Measurements from ENCODE around the gene OSBPL1A. TPM values are rescaled to one million over a fixed set of nuclear protein-coding genes. Genes with fewer than 3 reads are reported as not detected.

Gene OSBPL1A
- total and polyA plus RNA-seq, 2 of the 8 experiments (the other 6 are each of a cell fraction or from before 2014, with no cell fraction given): 53.2 to 74.9 TPM

DNA sequence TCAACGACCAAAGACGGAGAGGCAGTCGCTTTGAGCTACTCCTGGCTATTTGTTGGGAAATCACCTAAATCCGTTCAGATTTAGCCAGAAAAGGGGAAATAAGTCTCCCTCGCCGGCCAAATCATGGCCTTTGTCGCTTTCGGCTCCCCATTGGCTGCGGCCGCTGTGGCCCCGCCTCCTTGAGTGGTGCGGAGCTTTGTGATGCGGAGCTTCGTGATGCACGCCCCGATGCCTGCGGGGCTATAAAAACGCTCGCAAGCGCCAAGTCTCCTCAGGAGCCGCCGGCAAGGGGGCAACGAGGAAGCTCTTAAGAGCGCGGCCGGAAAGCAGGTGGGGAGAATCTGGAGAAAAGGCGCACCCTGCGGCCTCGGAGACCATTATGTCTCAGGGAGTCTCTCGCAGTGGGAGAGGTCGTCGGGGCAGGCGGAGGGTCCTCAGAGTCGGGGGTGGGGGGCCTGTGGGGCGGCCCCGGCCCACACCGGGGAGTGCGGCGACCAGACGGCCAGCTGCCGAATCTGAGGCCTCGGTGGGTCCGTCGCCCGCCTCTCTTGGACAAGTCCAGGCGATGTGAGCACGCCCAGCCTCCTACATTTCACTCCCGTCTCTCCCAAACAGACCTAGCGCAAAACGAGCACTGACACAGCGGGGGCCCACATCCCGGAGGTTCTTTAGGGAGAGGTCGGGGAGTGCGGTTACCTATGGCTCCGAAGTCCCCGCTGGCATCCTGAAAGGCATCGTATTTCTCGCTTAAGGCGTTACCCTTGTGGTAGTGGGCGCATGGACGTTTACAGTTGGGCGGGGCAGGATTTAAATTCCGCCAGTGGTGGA lies 258.6 kb downstream of the OSBPL1A start, which contains the start of gene CABYR (continued):
- TF ChIP-seq, protein P1, sequence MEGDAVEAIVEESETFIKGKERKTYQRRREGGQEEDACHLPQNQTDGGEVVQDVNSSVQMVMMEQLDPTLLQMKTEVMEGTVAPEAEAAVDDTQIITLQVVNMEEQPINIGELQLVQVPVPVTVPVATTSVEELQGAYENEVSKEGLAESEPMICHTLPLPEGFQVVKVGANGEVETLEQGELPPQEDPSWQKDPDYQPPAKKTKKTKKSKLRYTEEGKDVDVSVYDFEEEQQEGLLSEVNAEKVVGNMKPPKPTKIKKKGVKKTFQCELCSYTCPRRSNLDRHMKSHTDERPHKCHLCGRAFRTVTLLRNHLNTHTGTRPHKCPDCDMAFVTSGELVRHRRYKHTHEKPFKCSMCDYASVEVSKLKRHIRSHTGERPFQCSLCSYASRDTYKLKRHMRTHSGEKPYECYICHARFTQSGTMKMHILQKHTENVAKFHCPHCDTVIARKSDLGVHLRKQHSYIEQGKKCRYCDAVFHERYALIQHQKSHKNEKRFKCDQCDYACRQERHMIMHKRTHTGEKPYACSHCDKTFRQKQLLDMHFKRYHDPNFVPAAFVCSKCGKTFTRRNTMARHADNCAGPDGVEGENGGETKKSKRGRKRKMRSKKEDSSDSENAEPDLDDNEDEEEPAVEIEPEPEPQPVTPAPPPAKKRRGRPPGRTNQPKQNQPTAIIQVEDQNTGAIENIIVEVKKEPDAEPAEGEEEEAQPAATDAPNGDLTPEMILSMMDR (IDR thresholded peaks at IDR 0.05; ENCODE audit: control extremely low read depth in 1 of 3, insufficient read depth in 1 of 3, low read depth in 1 of 3, low read length in 3 of 3): no peak
- peak; percentile 65; the same call in 1 of the 2 replicates for TF ChIP-seq TCF12 (IDR thresholded peaks at IDR 0.05; ENCODE audit: low read depth, low read length)
- TF ChIP-seq ASH2L (IDR thresholded peaks at IDR 0.05; ENCODE audit: low read length): peak; percentile 86
- TF ChIP-seq SP1 (IDR thresholded peaks at IDR 0.05; ENCODE audit: low read depth, low read length): peak; percentile 65; the same call in 1 of the 2 replicates
- TF ChIP-seq SUZ12 (IDR thresholded peaks at IDR 0.05; ENCODE audit: low read length): no peak
- 0 out of 2 replicates have a peak, but pooled peaks have one; percentile 3 for TF ChIP-seq RXRA (IDR thresholded peaks at IDR 0.05; ENCODE audit: insufficient read depth, low read depth, low read length)
- no peak for TF ChIP-seq SRF (IDR thresholded peaks at IDR 0.05; ENCODE audit: low read depth, low read length)
- peak; percentile 91 for TF ChIP-seq GTF2F1 (IDR thresholded peaks at IDR 0.05; ENCODE audit: borderline replicate concordance, low read depth, low read length)
- peak; percentile 100 for TF ChIP-seq POLR2A (IDR thresholded peaks at IDR 0.05; ENCODE audit: control extremely low read depth in 1 of 2, low read depth in 2 of 2, low read length in 2 of 2)
- TF ChIP-seq SP2 (IDR thresholded peaks at IDR 0.05; ENCODE audit: low read length): no peak
- peak; percentile 42 for TF ChIP-seq SAP30 (IDR thresholded peaks at IDR 0.05; ENCODE audit: insufficient read depth, insufficient replicate concordance, low read length)
- no peak for TF ChIP-seq BRCA1 (IDR thresholded peaks at IDR 0.05; ENCODE audit: low read depth, low read length)
- TF ChIP-seq BCL11A (IDR thresholded peaks at IDR 0.05; ENCODE audit: low read depth in 2 of 2, low read length in 2 of 2): no peak
- no peak for TF ChIP-seq CTBP2 (IDR thresholded peaks at IDR 0.05; ENCODE audit: borderline replicate concordance, insufficient read depth, insufficient read length, low read length)
- no peak for TF ChIP-seq CEBPB (IDR thresholded peaks at IDR 0.05; ENCODE audit: low read depth, low read length)
- TF ChIP-seq FOSL1 (IDR thresholded peaks at IDR 0.05; ENCODE audit: insufficient read depth, low read depth, low read length): no peak
- TF ChIP-seq NANOG (IDR thresholded peaks at IDR 0.05; ENCODE audit: insufficient read depth, low read depth, low read length, poor library complexity, severe bottlenecking): peak; percentile 30
- peak; percentile 65 for TF ChIP-seq CREB1 (IDR thresholded peaks at IDR 0.05)
- peak; percentile 99 for TF ChIP-seq TAF1 (IDR thresholded peaks at IDR 0.05; ENCODE audit: low read depth, low read length)
- 0 out of 2 replicates have a peak, but pooled peaks have one; percentile 79 for TF ChIP-seq RBBP5 (IDR thresholded peaks at IDR 0.05; ENCODE audit: borderline replicate concordance, low read depth, low read length)
- TF ChIP-seq RFX5 (IDR thresholded peaks at IDR 0.05; ENCODE audit: borderline replicate concordance, low read depth, low read length): no peak
- TF ChIP-seq TBP (IDR thresholded peaks at IDR 0.05; ENCODE audit: low read depth, low read length): peak; percentile 98
